ENCODE measurements around the gene PNPLA7.

DNA sequence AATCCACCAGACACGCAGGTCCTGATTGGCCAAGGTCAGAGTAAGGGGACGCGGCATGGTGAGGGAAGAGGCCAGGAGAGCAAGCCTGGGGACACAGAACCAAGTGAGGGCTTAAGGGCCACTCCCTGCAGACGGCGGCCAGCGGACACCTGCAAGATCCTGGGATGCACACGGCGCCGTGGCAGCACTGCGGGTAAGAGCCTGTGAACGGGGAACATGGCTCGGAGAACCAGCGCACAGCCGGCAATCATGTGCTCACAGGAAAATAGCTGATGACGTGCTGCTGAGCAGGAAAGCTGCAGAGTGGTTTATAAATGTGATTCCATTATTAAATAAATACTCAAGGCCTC, 64.1 kb downstream of the PNPLA7 start:
- TF ChIP-seq, protein P1, sequence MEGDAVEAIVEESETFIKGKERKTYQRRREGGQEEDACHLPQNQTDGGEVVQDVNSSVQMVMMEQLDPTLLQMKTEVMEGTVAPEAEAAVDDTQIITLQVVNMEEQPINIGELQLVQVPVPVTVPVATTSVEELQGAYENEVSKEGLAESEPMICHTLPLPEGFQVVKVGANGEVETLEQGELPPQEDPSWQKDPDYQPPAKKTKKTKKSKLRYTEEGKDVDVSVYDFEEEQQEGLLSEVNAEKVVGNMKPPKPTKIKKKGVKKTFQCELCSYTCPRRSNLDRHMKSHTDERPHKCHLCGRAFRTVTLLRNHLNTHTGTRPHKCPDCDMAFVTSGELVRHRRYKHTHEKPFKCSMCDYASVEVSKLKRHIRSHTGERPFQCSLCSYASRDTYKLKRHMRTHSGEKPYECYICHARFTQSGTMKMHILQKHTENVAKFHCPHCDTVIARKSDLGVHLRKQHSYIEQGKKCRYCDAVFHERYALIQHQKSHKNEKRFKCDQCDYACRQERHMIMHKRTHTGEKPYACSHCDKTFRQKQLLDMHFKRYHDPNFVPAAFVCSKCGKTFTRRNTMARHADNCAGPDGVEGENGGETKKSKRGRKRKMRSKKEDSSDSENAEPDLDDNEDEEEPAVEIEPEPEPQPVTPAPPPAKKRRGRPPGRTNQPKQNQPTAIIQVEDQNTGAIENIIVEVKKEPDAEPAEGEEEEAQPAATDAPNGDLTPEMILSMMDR (IDR thresholded peaks at IDR 0.05), result no peak
- TF ChIP-seq POLR2A (IDR thresholded peaks at IDR 0.05), result no peak

All from thyroid gland (tissue), 4 donors.